Activated T-helper 2 cell treated with anti-CD3 and anti-CD28 coated beads, Interferon-gamma antibody, Interleukin-2, Interleukin-4, amounts not matched to agents 10 μg/mL and 5 μg/mL and 100 μg/mL, durations not matched to agents 14 hours and 24 hours and 36 hours (primary cell): ENCODE results near the gene CGB7. TPM values are rescaled to one million over a fixed set of nuclear protein-coding genes. Genes with fewer than 3 reads are reported as not detected.
"Not testable (repeated sequence)": the region's sequence is repeated elsewhere in the genome, so short reads cannot be mapped to it uniquely, and the experiment has no call there.

ENCODE experiments used
- DNase-seq: peaks from one replicate; pipeline ENCODE4 v3.0.0; 2021; ENCODE audit warnings: low spot score
- H3K27ac Mint-ChIP-seq: one replicate; pipeline ENCODE4 v1.8.0; 2021; ENCODE audit warnings: mixed read lengths
- H3K27me3 Mint-ChIP-seq: one replicate; pipeline ENCODE4 v1.8.0; 2021; ENCODE audit warnings: low read depth, mixed read lengths
- H3K36me3 Mint-ChIP-seq: one replicate; pipeline ENCODE4 v1.8.0; 2021; ENCODE audit warnings: low read depth, mixed read lengths
- H3K4me1 Mint-ChIP-seq: one replicate; pipeline ENCODE4 v1.8.0; 2021; ENCODE audit warnings: low read depth, mixed read lengths
- H3K4me3 Mint-ChIP-seq: one replicate; pipeline ENCODE4 v1.8.0; 2021; ENCODE audit warnings: low read depth, mild to moderate bottlenecking, moderate library complexity, mixed read lengths
- H3K9me3 Mint-ChIP-seq: one replicate; pipeline ENCODE4 v1.8.0; 2021; ENCODE audit warnings: mixed read lengths
- intact Hi-C: fragments of 100-400 bp; cut with micrococcal nuclease; formaldehyde crosslinking; loops from one replicate; pipeline ENCODE4 v1.15.1; 2023
- total RNA-seq: library from RNA; stranded (reverse); gene quantifications from 2 replicates; pipeline ENCODE4 v1.2.3, GENCODE V29; 2022

CGB7 gene
- total RNA-seq, 1 donor from 2014 or later = not detected

DNA sequence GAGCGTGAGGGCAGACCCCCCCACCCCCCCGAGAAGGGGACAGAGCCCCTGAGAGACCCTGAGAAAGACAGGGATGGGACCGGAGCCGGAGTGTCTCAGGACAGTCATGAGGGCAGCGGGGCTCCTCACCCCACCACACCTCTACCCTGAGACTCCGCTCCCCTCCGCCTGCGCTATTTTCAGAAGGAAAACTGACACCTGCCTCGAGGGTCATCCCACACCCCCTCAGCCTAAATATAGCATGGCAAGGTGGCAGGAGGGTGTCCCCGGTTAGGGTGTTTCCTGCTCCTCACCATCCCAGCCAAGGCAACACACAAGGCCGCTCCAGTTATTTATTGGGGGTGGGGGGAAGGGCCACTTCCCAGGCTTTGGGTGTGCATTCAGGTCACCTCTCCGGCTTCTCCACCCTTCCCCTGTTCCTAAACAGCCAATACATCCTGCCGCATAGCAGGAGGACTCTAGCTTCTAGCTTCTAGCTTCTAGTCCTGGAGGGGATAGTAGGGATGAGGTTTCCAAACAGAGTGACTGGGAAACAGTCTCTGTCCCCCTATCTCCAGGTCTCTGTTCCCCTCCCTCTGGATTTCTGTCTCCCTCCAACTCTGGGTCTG is 8.5 kb upstream of the CGB7 start:
- Mint-ChIP-seq H3K27ac (no peak overlapping the region), H3K27me3 (peaks cover 62% of the 10 kb centered on the region), H3K36me3 (no peaks in the 10 kb centered on the region), H3K4me1 (no peaks in the 10 kb centered on the region), H3K4me3 (no peak overlapping the region), H3K9me3 (no peaks in the 10 kb centered on the region)
- DNase-seq = no peak
- intact Hi-C loops = no loop called here

DNA sequence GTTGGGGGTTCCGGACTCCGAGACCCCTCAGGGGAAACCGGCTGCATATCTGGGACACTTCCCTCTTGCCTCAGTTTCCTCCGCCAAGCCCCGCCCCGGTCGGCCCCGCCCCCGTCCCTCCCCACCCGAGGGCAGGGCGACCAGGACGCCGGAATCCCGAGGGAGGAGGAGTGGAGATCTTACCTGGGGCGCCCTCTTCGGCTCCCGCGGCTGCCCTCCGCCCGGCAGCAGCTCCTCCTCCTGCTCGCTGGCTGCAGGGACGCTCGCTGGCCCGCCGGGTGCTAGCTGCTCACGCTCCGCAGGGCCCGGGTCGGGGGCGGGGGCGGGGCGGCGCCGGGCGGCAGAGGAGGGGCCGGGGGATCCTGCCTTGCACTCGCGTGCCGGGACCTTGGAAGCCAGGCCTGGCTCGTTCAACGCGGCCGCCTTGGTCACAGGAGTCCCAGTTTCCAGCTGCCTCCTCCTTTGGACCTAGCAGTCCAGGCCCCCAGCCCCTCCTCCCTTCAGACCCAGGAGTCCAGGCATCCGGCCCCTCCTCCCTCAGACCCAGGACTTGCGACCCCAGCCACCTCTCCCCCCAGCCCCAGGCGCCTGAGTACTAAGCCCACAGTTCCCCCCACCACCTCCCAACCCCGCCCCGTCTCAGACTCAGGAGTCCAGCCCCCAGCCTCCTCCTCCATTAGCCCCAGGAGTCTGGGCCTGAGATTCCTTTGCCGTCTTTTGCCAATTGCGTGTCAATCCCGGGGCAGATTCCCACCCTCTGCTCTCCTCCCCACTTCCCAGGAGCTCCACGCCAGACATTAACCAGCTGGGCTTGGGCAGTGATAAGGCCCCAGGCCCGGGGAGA is 7.4 kb upstream of the CGB7 start, which contains the start of gene NTF4:
Gene NTF4 (minus strand): TSS at position 51 of the 844 bp plus-strand sequence. CDS start 2,821 bp downstream, outside the sequence.
- H3K27ac Mint-ChIP-seq = no peak within 1 kb of the TSS
- no peak for DNase-seq

GRCh38 chr19:49064029-49064629 is 6.6 kb upstream of the CGB7 start:
- Mint-ChIP-seq H3K27me3 (peaks cover 63% of the 10 kb centered on the region), H3K27ac (no peak overlapping the region), H3K9me3 (no peaks in the 10 kb centered on the region), H3K36me3 (no peaks in the 10 kb centered on the region), H3K4me3 (no peak overlapping the region), H3K4me1 (no peaks in the 10 kb centered on the region)
- no peak for DNase-seq
- intact Hi-C loops = no loop called here

More for the DNA sequence above, 7.4 kb upstream of the CGB7 start, which contains the start of gene NTF4:
- Mint-ChIP-seq H3K4me1 (no peaks in the 10 kb centered on the region), H3K9me3 (no peaks in the 10 kb centered on the region), H3K27me3 (peaks cover 63% of the 10 kb centered on the region), H3K36me3 (no peaks in the 10 kb centered on the region), H3K4me3 (no peak within 1 kb of the TSS)
- intact Hi-C loops = no loop called here

- Mint-ChIP-seq H3K4me1 (peaks cover 9% of the 10 kb centered on the region), H3K9me3 (no peaks in the 10 kb centered on the region), H3K4me3 (no peak overlapping the region), H3K36me3 (no peaks in the 10 kb centered on the region), H3K27ac (no peak overlapping the region), H3K27me3 (peaks cover 65% of the 10 kb centered on the region)
- intact Hi-C loops = no loop called here
- no peak for DNase-seq
These were observed 3.9 kb upstream of the CGB7 start for GRCh38 chr19:49061445-49061844.

DNA sequence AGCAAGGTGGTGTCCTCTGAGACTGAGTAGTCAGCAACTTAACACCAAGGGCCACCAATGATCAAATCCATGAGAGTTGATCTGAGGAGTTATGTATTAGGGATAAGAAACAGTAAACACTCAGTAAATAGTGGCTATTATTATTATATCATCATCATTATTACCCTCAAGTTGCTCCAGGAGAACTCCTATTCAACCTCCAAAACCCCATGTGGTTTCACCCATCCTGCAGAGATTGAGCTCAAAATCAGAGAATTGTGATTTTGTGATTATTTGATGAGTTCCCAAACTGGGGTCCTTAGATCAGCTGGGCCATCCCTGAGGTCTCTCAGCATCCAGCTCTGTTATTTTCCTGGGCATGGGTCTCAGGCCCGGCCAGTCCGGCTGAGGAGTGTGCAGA is 3.5 kb upstream of the CGB7 start:
- intact Hi-C loops = no loop called here
- H3K4me1 Mint-ChIP-seq = peaks cover 9% of the 10 kb centered on the region
- H3K27ac Mint-ChIP-seq = no peak overlapping the region
- H3K9me3 Mint-ChIP-seq = no peaks in the 10 kb centered on the region
- H3K27me3 Mint-ChIP-seq = peaks cover 63% of the 10 kb centered on the region
- no peaks in the 10 kb centered on the region for H3K36me3 Mint-ChIP-seq
- H3K4me3 Mint-ChIP-seq = no peak overlapping the region
- DNase-seq = no peak

DNA sequence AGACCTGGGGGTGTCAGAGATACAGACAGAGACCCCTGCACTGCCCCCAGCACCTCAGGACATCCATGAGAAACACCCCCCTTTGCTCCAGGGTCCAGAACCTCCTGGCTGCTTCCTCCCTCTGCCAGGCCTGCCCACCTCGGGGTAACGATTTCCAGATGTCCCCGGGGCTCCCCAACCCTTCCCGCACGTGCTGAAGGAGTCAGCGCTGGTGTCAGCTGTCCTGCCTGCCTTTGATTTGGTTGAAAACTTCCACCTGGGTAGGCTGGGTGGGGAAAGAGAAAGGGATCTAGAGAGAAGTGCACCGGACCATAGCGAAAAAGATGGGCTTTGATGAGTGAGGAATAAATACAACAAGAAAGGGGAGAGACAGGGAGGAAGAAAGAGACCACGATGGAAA is 1.5 kb upstream of the CGB7 start:
- no peak overlapping the region for H3K27ac Mint-ChIP-seq
- intact Hi-C loops = no loop called here
- no peak overlapping the region for H3K4me3 Mint-ChIP-seq
- peaks cover 9% of the 10 kb centered on the region for H3K4me1 Mint-ChIP-seq
- no peaks in the 10 kb centered on the region for H3K9me3 Mint-ChIP-seq
- no peak for DNase-seq
- H3K27me3 Mint-ChIP-seq = peaks cover 51% of the 10 kb centered on the region
- no peaks in the 10 kb centered on the region for H3K36me3 Mint-ChIP-seq

DNA sequence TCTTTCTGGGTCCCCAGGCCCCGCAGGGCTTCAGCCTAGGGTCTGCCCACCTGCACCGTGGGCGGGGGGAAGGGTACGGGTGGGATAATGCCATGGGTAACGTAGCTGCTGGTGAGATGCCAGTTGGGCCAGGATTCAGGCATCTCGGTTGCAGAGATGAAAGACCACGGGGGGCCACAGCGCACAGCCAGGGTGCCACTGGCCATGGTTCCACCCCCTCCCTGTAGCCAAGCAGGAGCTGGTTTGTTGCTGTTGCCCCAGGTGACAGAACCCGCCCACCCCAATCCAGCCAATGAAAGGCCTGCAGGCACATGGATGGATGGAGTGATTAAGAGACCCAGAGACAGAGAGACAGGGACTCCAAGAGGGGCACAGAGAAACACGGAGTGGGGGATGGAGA is 1.0 kb upstream of the CGB7 start:
- no peak for DNase-seq
- intact Hi-C loops = no loop called here
- Mint-ChIP-seq H3K9me3 (no peaks in the 10 kb centered on the region), H3K27me3 (peaks cover 47% of the 10 kb centered on the region), H3K36me3 (no peaks in the 10 kb centered on the region), H3K4me3 (no peak overlapping the region), H3K4me1 (peaks cover 9% of the 10 kb centered on the region), H3K27ac (no peak overlapping the region)

- DNase-seq, intact Hi-C loops: not testable (repeated sequence)
These were observed 500 bp downstream of the CGB7 start for GRCh38 chr19:49056902-49057596.

GRCh38 chr19:49056101-49056901 is 1.2 kb downstream of the CGB7 start:
- intact Hi-C loops = no loop called here

More at GRCh38 chr19:49056902-49057596, 500 bp downstream of the CGB7 start:
- Mint-ChIP-seq H3K27me3 (peaks cover 43% of the 10 kb centered on the region), H3K4me3 (peak overlapping the region; percentile 74)
- H3K4me1 Mint-ChIP-seq, H3K9me3 Mint-ChIP-seq, H3K27ac Mint-ChIP-seq, H3K36me3 Mint-ChIP-seq: not testable (repeated sequence)

GRCh38 chr19:49050376-49051033 is 7.0 kb downstream of the CGB7 start:
- H3K9me3 Mint-ChIP-seq, DNase-seq, H3K36me3 Mint-ChIP-seq, H3K4me3 Mint-ChIP-seq, intact Hi-C loops, H3K27me3 Mint-ChIP-seq, H3K27ac Mint-ChIP-seq, H3K4me1 Mint-ChIP-seq: not testable (repeated sequence)

More at GRCh38 chr19:49056101-49056901, 1.2 kb downstream of the CGB7 start:
- H3K27me3 Mint-ChIP-seq = peaks cover 43% of the 10 kb centered on the region
- H3K4me1 Mint-ChIP-seq = peaks cover 9% of the 10 kb centered on the region
- H3K4me3 Mint-ChIP-seq = peak overlapping the region; percentile 74
- no peaks in the 10 kb centered on the region for H3K9me3 Mint-ChIP-seq
- peak; percentile 45 for DNase-seq
- H3K27ac Mint-ChIP-seq = no peak overlapping the region
- no peaks in the 10 kb centered on the region for H3K36me3 Mint-ChIP-seq

DNA sequence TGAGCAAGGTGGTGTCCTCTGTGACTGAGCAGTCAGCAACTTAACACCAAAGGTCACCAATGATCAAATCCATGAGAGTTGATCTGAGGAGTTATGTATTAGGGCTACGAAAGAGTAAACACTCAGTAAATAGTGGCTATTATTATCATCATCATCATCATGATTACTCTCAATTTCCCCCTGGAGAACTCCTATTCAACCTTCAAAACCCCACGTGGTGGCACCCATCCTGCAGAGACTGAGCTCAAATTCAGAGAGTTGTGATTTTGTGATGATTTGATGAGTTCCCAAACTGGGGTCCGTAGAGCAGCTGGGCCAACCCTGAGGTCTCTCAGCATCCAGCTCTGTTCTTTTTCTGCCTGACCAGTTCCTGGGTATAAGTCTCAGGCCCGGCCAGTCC is 7.7 kb downstream of the CGB7 start:
- H3K27ac Mint-ChIP-seq, H3K27me3 Mint-ChIP-seq, H3K4me1 Mint-ChIP-seq, intact Hi-C loops, H3K36me3 Mint-ChIP-seq, H3K4me3 Mint-ChIP-seq, DNase-seq, H3K9me3 Mint-ChIP-seq: not testable (repeated sequence)

GRCh38 chr19:49049011-49049410 is 8.5 kb downstream of the CGB7 start, which contains the start of gene CGB8:
Gene CGB8, minus strand, starts transcription at chr19:49049111. Its CDS starts 372 bp downstream, at chr19:49048739.
- H3K36me3 Mint-ChIP-seq, H3K27ac Mint-ChIP-seq, DNase-seq, H3K27me3 Mint-ChIP-seq, intact Hi-C loops, H3K9me3 Mint-ChIP-seq, H3K4me3 Mint-ChIP-seq, H3K4me1 Mint-ChIP-seq: not testable (repeated sequence)
